LNCaP clone FGC (cell line): ENCODE data around the gene BTBD6.

Source experiments
- DNase-seq: peaks from one replicate; pipeline ENCODE4 v3.0.0-alpha.2; 2011; ENCODE audit warnings: low read depth
- H3K4me3 ChIP-seq: 2 replicates; pipeline ENCODE4 v1.5.1; 2011; ENCODE audit warnings: mild to moderate bottlenecking, low read depth, low read length, control low read depth
- CTCF ChIP-seq: IDR thresholded peaks from 2 replicates; pipeline ENCODE4 v1.5.1; 2012; ENCODE audit warnings: mild to moderate bottlenecking; ENCODE audit not compliant: control insufficient read depth, insufficient read depth; ENCODE audit errors: extremely low read depth

The BTBD6 gene

DNA sequence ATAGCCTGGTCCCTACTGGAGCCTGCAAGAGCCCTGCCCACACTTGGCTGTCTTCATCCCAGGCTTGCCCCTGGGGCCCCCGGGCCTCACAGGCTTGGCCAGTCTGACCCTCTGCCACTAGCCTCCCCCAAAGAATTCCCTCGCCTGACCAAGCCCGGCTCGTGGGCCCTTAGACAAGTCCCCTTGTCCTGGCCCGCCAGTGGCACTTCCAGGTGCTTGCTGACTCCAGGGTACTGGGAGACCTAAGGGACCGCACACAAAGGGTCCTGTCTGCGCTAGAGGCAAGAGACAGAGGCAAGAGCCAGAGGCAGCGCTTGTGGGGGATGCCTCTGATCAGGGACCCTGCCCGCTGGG lies 5.0 kb downstream of the BTBD6 start:
- no peak for DNase-seq
- TF ChIP-seq CTCF: no peak
- no peak overlapping the region for H3K4me3 ChIP-seq

GRCh38 chr14:105255021-105255507 lies 6.7 kb downstream of the BTBD6 start:
- no peak for DNase-seq
- H3K4me3 ChIP-seq: no peak overlapping the region
- TF ChIP-seq CTCF: no peak

GRCh38 chr14:105256292-105256960 lies 8.1 kb downstream of the BTBD6 start:
- no peak for DNase-seq
- no peak for TF ChIP-seq CTCF
- no peak overlapping the region for H3K4me3 ChIP-seq

- H3K4me3 ChIP-seq: no peak overlapping the region
- no peak for DNase-seq
- no peak for TF ChIP-seq CTCF
Observed at GRCh38 chr14:105257464-105257863, 9.1 kb downstream of the BTBD6 start.

- TF ChIP-seq CTCF: no peak
- H3K4me3 ChIP-seq: no peak overlapping the region
- no peak for DNase-seq
Observed at GRCh38 chr14:105258846-105259245, 10.5 kb downstream of the BTBD6 start.

DNA sequence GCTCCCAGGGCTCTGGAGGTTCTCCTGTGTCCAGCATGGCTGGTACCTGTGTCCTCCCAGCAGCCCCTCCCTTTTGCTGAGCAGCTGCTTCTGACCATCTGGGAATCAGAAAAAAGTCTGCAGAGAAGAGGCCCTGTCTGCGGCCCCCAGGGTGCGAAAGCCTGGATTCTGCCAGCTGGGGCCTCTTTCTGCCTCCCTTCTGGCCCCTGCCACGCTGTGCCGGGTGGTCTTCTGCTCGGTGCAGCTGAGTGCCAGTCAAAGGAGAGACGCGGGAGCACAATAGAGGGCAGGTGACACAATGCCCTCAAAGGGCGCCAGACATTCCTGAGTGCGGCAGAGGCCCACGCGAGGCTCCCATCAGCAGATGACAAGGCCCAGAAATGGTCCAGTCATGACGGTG lies 12.6 kb downstream of the BTBD6 start:
- H3K4me3 ChIP-seq: no peak overlapping the region
- DNase-seq: no peak
- TF ChIP-seq CTCF: no peak

- TF ChIP-seq CTCF: no peak
- DNase-seq: no peak
Observed at GRCh38 chr14:105261781-105262180, 13.4 kb downstream of the BTBD6 start.

More at GRCh38 chr14:105261781-105262180, 13.4 kb downstream of the BTBD6 start:
- H3K4me3 ChIP-seq: no peak overlapping the region
